Activated naive CD4-positive, alpha-beta T cell treated with anti-CD3 and anti-CD28 coated beads, Interleukin-2, amount 50 U/mL, for 24 hours (primary cell): Measurements from ENCODE around the gene CCR9.
"Not testable (repeated sequence)": the region's sequence is repeated elsewhere in the genome, so short reads cannot be mapped to it uniquely, and the experiment has no call there.

Experiments used
- H3K27ac Mint-ChIP-seq: one replicate; pipeline ENCODE4 v1.8.0; 2021; ENCODE audit warnings: mild to moderate bottlenecking, mixed read lengths
- H3K27me3 Mint-ChIP-seq: one replicate; pipeline ENCODE4 v1.8.0; 2021; ENCODE audit warnings: mixed read lengths
- H3K36me3 Mint-ChIP-seq: one replicate; pipeline ENCODE4 v1.8.0; 2021; ENCODE audit warnings: mixed read lengths
- H3K4me1 Mint-ChIP-seq: one replicate; pipeline ENCODE4 v1.8.0; 2021; ENCODE audit warnings: mixed read lengths
- H3K4me3 Mint-ChIP-seq: one replicate; pipeline ENCODE4 v1.8.0; 2021; ENCODE audit warnings: mild to moderate bottlenecking, mixed read lengths
- H3K9me3 Mint-ChIP-seq: one replicate; pipeline ENCODE4 v1.8.0; 2021; ENCODE audit warnings: mixed read lengths

The CCR9 gene, protein sequence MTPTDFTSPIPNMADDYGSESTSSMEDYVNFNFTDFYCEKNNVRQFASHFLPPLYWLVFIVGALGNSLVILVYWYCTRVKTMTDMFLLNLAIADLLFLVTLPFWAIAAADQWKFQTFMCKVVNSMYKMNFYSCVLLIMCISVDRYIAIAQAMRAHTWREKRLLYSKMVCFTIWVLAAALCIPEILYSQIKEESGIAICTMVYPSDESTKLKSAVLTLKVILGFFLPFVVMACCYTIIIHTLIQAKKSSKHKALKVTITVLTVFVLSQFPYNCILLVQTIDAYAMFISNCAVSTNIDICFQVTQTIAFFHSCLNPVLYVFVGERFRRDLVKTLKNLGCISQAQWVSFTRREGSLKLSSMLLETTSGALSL

DNA sequence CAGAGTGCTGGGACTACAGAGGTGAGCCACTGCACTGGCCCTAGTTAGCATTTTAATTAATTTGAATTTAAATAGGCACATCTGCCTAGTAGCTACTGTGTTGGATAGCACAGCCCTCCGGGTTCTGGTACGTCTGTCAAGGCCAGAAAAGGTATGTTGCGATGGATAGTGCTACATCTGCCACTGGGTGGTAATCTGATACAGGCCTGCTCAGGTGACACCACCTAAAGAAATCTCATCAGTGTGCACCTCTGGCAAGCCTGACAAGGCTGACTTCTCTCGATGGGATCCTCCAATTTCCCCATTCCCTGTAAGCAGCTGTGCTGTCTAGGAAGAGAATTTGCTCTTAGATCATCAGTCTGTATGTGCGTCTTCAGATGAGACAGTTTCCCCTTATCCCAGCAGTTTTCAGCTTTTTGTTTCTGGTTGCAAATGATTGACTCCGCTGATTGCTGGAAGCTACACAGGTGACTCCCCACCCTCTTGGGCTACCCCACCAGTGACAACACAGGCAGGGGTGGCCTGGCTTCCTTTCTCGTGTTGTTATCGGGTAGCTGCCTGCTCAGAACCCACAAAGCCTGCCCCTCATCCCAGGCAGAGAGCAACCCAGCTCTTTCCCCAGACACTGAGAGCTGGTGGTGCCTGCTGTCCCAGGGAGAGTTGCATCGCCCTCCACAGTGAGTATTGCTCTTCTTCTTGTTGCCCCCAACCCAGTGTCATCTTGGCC is at the start of gene CCR9:
Gene CCR9, plus strand, starts transcription at position 565 of the 727 bp plus-strand sequence. CDS start 8,391 bp downstream, outside the sequence.
- no peaks in the 10 kb centered on the region for H3K27me3 Mint-ChIP-seq
- no peak within 1 kb of the TSS for H3K4me3 Mint-ChIP-seq
- no peaks in the 10 kb centered on the region for H3K9me3 Mint-ChIP-seq
- H3K4me1 Mint-ChIP-seq: peaks cover 26% of the 10 kb centered on the region
- no peak within 1 kb of the TSS for H3K27ac Mint-ChIP-seq
- H3K36me3 Mint-ChIP-seq: no peaks in the 10 kb centered on the region

DNA sequence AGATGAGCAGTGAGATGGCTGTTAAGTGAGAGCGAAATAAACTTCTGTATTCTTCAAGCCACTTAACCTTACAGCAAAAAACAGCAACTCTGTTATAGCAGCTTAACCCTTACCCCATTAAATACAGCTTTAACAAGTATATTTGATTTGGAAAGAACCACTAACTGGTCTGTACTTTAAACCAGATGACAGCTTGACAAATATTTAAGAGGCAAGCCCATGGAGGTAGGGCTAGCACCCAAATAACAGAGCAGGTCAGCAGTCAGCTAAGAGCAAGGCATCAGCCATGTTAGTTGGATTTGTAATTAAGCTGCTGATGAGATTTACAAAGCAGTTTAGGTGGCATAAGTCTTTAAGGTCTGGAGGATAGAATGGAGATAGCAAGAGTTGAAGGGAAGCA is 47.9 kb upstream of the CCR9 start:
- Mint-ChIP-seq H3K27me3 (no peaks in the 10 kb centered on the region), H3K36me3 (peaks cover 6% of the 10 kb centered on the region), H3K4me3 (no peak overlapping the region), H3K27ac (no peak overlapping the region), H3K4me1 (peaks cover 22% of the 10 kb centered on the region), H3K9me3 (no peaks in the 10 kb centered on the region)

DNA sequence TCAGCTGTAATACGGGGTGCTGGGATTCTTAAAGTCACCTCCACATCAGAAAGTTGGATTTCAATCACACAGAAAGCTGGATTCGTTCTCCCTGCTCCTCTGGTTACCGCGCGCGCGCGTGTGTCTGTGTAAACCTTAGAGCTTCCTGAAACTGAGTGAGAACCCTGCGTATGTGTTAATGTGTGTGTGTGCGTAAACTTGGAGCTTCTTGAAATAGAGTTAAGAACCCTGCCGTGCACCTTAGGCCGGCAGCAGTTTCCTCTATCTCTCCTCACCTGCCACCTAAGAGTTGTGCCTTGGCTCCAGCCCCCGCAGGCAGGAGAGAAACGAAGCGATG is 45.0 kb upstream of the CCR9 start:
- Mint-ChIP-seq H3K9me3 (no peaks in the 10 kb centered on the region), H3K4me1 (peaks cover 22% of the 10 kb centered on the region), H3K27me3 (no peaks in the 10 kb centered on the region), H3K27ac (peak overlapping the region; percentile 91), H3K4me3 (peak overlapping the region; percentile 95), H3K36me3 (peaks cover 6% of the 10 kb centered on the region)

DNA sequence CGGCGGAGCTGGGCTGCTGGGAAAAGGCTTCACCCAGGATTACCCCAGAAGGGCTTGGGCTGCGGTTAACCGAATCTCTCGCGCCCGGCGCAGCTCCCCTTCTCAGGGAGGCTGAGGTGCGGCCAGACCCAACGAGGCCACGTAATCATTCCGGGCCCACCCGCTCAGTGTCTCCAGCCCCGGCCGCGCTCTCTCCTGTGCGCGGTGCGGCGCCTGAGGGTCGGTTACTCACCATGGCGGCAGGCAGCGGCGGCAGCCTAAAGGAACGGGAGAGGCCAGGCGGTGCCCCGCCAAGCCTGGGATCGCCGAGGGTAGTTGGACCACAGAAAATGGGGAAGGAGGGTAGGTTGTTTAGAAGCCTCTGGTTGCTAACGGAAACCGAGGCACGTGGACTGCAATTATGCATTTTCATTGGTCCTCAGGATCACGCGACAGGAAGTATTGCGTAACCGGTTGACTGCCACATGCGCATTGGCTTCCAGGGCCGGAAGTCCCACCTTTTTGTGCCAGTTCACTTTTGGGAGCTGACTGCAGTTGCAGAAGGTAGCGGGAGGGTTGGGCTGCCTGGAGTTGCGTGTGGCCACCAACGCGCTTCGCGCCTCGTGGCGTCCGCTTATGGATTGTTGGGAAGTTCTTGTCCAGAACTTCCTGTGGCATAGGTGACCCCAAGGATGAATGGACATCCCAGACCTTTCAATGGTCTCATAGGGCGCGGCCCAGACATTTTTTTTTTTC is 44.4 kb upstream of the CCR9 start, which contains the start of gene LZTFL1:
Gene LZTFL1, minus strand, starts transcription at position 363 of the 735 bp plus-strand sequence. Its CDS starts 128 bp downstream, at position 235.
- H3K4me1 Mint-ChIP-seq: peaks cover 22% of the 10 kb centered on the region
- peaks cover 1% of the 10 kb centered on the region for H3K36me3 Mint-ChIP-seq
- H3K4me3 Mint-ChIP-seq: peak within 1 kb of the TSS; percentile 95
- H3K27me3 Mint-ChIP-seq: no peaks in the 10 kb centered on the region
- H3K9me3 Mint-ChIP-seq: no peaks in the 10 kb centered on the region
- peak within 1 kb of the TSS; percentile 91 for H3K27ac Mint-ChIP-seq

DNA sequence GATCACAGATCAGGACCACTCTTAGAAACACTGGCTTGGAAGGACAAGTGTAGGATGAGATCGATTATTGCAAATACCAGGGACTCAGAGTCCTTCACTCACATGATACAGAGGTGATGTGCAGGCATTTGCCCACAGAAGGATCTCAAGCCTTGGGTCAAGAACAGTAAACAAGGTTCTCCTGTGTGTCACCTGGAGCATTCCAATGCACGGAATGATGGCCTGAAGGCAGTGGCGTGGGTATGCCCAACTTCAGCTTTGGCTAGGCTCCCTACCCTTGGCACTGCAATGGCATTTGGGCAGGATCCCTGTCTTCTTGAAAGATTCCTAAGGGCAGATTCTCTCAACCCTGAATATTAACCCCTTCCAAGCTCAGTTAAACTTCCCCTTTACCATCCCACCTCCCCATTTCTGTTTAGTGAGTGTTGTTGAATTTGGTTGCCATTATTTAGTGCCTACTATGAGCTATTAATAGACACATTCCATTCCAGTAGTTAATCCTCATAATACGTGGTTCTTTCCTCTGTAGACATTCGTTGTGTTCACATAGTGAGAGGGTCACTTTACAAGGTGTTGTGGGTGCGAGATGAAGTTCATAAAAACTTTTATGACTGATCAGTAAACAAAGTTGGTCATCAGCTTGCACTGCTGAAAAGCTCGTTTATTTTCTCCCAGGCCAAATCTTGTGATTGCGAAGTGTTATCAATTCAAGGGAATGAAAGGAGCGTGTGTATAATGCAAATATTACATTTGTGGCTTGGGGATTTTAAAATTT is 43.3 kb upstream of the CCR9 start:
- Mint-ChIP-seq H3K36me3 (peaks cover 1% of the 10 kb centered on the region), H3K9me3 (no peaks in the 10 kb centered on the region), H3K4me1 (peaks cover 22% of the 10 kb centered on the region), H3K27ac (no peak overlapping the region), H3K27me3 (no peaks in the 10 kb centered on the region), H3K4me3 (peak overlapping the region; percentile 95)

DNA sequence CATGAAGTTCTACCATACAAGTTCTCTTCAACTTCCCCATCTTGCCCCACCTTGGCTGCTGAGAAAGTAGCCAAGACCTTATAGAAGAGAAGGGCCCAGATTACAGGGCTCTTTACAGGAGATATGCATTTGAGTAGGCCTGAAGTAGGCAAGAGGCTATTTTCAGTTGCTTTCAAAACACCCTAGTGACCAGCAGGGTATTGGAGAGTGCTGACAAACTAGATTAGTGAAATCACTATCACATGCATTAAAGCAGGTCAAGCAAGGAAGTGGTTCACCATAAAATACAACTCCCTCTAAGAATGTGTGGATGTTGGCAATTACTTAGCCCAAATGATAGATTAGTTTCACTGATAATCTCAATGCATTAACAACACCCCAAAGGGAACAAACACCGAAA is 41.7 kb upstream of the CCR9 start:
- Mint-ChIP-seq H3K4me3 (no peak overlapping the region), H3K36me3 (no peaks in the 10 kb centered on the region), H3K9me3 (no peaks in the 10 kb centered on the region), H3K4me1 (peaks cover 15% of the 10 kb centered on the region), H3K27me3 (no peaks in the 10 kb centered on the region), H3K27ac (no peak overlapping the region)

DNA sequence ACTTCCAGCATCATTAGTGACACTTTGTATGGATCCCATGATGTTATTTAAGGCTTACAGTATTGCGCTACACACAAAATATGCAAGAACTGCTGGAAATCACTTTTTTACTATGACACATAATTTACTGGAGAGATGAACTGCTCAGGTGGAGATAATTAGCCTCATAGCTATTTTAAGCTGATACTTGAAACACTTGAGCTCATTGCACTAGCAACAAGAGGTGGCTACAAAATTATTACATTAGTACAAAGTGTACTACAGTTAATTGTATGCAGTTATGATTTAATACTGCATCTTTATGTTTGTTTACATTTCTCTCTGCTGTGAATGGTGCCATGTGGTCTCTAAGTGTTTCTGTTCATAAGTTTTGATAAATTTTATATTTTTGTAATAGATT is 38.0 kb upstream of the CCR9 start:
- no peaks in the 10 kb centered on the region for H3K9me3 Mint-ChIP-seq
- H3K36me3 Mint-ChIP-seq: peaks cover 1% of the 10 kb centered on the region
- H3K27me3 Mint-ChIP-seq: peaks cover 2% of the 10 kb centered on the region
- H3K4me3 Mint-ChIP-seq: no peak overlapping the region
- H3K27ac Mint-ChIP-seq: no peak overlapping the region
- H3K4me1 Mint-ChIP-seq: peaks cover 13% of the 10 kb centered on the region

DNA sequence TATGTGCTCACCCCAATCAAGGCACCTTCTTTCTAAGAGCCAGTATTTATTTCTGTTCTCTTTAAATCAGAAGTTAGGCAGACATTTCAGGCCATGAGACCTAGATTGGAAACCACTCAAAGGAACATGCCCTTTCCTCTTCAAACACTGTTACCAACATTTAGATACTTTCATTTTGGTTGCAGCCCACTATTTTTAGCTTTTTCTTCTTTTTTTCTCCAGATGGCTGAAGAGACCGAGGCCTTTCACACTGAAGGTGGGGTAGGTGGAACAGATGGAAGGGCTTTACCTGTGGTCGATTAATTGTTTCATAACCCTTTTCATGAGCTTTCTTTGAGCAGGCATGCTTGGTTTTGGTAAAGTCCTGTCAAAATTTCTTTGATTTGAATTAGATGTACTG is 33.5 kb upstream of the CCR9 start:
- Mint-ChIP-seq H3K27ac (no peak overlapping the region), H3K9me3 (no peaks in the 10 kb centered on the region), H3K4me1 (peaks cover 34% of the 10 kb centered on the region), H3K27me3 (peaks cover 4% of the 10 kb centered on the region), H3K36me3 (peaks cover 1% of the 10 kb centered on the region), H3K4me3 (peak overlapping the region; percentile 13)

DNA sequence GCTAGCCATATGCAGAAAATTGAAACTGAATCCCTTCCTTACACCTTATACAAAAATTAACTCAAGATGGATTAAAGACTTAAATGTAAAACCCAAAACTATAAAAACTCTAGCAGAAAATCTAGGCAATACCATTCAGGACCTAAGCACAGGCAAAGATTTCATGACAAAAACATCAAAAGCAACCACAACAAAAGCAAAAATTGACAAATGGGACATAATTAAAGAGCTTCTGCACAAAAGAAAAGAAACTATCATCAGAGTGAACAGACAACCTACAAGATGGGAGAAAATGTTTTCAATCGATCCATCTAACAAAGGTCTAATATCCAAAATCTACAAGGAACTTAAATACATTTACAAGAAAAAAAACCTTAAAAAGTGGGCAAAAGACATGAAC is 30.0 kb upstream of the CCR9 start:
- not testable (repeated sequence) for H3K27me3 Mint-ChIP-seq, H3K36me3 Mint-ChIP-seq, H3K27ac Mint-ChIP-seq, H3K9me3 Mint-ChIP-seq
- H3K4me1 Mint-ChIP-seq: peaks cover 42% of the 10 kb centered on the region
- H3K4me3 Mint-ChIP-seq: peak overlapping the region; percentile 1

DNA sequence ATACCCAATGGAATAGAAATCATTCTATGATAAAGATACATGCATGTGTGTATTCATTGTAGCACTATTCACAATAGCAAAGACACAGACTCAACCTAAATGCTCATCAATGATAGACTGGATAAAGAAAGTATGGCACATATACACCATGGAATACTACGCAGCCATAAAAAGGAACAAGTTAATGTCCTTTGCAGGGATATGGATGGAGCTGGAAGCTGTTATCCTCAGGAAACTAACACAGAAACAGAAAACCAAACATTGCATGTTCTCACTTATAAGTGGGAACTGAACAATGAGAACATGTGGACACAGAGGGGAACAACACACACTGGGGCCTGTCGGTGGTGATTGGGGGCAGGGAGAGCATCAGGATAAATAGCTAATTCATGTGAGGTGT is 29.3 kb upstream of the CCR9 start:
- not testable (repeated sequence) for H3K9me3 Mint-ChIP-seq, H3K27me3 Mint-ChIP-seq, H3K36me3 Mint-ChIP-seq, H3K4me3 Mint-ChIP-seq, H3K27ac Mint-ChIP-seq
- H3K4me1 Mint-ChIP-seq: peaks cover 44% of the 10 kb centered on the region

DNA sequence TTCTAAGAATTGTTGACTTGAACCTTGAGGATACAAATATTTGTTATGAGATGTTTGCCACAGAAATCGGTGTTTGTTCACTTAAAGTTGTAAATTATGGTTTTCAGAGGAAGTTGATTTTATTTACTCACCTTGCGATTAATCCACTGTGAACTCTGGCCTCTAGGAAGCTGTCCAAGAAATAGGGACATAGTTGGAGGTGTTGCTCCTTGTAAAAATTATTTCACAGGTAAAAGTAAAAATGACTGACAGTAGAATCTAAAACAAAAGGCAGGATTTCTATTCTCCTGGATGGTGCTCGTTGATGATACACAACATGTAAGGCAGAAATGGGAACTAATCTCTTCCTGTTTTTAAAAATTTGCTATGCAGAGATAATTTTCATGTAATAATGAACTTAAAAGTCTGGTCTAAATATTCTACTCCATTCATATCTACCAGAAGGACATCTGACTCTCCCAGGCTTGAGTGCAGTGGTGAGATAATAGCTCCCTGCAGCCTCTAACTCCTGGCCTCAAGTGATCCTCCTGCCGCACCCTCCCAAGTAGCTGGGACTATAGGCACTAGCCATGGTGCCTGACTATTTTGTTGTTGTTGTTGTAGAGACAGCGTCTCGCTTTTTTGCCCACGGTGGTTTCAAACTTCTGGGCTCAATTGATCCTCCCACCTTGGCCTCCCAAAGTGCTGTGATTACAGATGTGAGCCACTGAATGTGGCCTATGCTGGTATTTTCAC is 27.4 kb upstream of the CCR9 start:
- Mint-ChIP-seq H3K27me3 (peaks cover 3% of the 10 kb centered on the region), H3K4me3 (no peak overlapping the region), H3K9me3 (peaks cover 6% of the 10 kb centered on the region), H3K27ac (no peak overlapping the region), H3K4me1 (peaks cover 39% of the 10 kb centered on the region), H3K36me3 (peaks cover 7% of the 10 kb centered on the region)

DNA sequence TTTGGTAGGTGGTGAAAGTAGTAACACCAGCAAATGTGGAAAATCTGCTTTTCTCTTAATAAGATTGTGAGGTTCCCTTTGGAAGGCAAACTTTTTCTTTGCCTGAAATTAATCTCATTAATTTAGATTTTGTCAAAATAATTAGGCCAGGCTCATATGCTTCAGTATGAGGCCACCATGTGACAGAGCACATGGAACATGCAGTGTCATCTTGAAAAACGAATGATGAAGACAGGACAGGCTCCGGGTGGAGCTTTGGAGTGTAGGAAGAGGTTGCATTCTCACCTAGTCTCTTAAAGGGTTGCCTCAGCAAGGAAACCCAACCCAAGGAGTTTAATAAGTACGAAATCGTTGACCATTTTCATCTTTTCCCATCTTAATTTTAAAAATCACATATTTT is 25.9 kb upstream of the CCR9 start:
- Mint-ChIP-seq H3K27ac (no peak overlapping the region), H3K4me3 (no peak overlapping the region), H3K36me3 (peaks cover 7% of the 10 kb centered on the region), H3K27me3 (peaks cover 1% of the 10 kb centered on the region), H3K4me1 (peaks cover 43% of the 10 kb centered on the region), H3K9me3 (peaks cover 6% of the 10 kb centered on the region)

DNA sequence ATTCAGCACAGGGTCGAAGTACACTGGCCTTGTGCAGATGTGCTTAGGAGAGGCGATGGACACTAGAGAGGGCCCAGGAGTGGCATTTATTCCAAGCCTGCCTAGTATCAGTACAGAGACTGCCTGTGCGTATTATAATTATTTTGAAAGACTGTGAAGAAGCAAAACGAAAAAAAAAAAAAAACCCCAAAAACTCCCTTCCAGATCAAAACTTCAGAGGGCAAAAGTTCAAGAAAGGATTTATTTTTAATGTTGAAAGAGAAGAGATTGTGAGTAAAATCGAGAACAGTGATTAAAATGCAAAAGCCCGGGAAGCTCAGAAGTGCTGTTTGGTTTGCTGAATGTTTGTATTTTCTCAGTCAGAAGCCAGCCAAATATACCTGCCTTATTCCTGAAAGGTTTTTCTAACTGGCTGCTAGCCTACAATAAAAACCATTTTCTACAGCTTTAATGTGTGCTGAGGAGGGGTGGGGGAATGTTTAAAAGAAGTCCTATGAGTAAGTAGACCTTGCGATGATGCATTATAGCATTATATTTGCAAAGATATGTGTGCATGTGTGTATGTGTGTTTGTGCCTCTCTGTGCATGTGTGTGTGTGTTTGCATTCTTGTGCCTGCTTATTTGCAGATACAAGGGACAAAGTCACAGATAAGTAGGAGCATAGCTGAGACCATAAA is 25.2 kb upstream of the CCR9 start:
- H3K4me1 Mint-ChIP-seq: peaks cover 36% of the 10 kb centered on the region
- H3K27ac Mint-ChIP-seq: no peak overlapping the region
- no peak overlapping the region for H3K4me3 Mint-ChIP-seq
- peaks cover 7% of the 10 kb centered on the region for H3K36me3 Mint-ChIP-seq
- peaks cover 6% of the 10 kb centered on the region for H3K9me3 Mint-ChIP-seq
- H3K27me3 Mint-ChIP-seq: peaks cover 1% of the 10 kb centered on the region

DNA sequence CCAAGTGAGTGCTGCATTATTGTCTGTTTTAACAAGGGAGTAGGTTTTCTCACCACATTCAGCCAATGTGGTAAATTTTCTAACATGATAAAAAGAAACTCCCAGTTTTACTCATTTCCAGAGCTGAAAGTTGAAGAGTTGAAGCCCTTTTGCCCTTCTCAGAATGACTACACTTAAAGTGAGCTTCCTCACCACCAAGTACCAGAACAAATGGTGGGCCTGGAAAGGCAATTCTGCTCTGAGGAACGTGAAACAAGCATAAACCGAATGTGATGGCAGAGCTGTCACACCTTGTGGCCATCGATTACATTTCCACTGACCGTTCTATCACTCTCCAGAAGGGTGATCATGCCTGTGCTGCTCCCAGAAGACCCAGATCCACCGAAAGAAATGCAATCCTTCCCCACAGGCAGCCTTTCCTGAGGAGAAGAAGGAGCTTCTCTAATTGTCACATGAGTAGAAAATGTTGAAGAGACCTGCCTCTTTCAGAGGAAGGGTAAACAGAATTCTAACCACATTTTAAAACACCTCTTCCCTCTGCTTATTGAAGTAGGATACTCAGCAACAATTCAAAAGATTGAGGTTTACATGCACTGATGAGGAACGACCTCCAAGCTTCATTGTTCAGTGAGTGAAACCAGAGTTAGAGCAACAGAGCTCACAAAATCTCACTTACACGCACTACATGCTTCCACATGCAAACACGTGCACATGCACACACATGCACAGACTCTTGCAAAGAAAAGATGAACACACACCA is 21.4 kb upstream of the CCR9 start:
- H3K36me3 Mint-ChIP-seq: peaks cover 7% of the 10 kb centered on the region
- peaks cover 40% of the 10 kb centered on the region for H3K4me1 Mint-ChIP-seq

More for the DNA sequence above, 21.4 kb upstream of the CCR9 start:
- Mint-ChIP-seq H3K27me3 (peaks cover 1% of the 10 kb centered on the region), H3K9me3 (peaks cover 6% of the 10 kb centered on the region), H3K27ac (no peak overlapping the region), H3K4me3 (no peak overlapping the region)
